Stromal cell of bone marrow (primary cell): ENCODE data around the gene INSC.

Experiments used
- DNase-seq: peaks from one replicate; pipeline ENCODE4 v3.0.0-alpha.2; 2012; ENCODE audit warnings: low read depth

Gene INSC

GRCh38 chr11:15148169-15148568 is 33.4 kb downstream of the INSC start:
- DNase-seq: no peak

- DNase-seq: no peak
These were observed 34.3 kb downstream of the INSC start for GRCh38 chr11:15149050-15149449.

- DNase-seq: no peak
These were observed 35.8 kb downstream of the INSC start for GRCh38 chr11:15150507-15150906.

GRCh38 chr11:15153231-15153630 is 38.5 kb downstream of the INSC start:
- no peak for DNase-seq

GRCh38 chr11:15157181-15157580 is 42.5 kb downstream of the INSC start:
- peak; percentile 87 for DNase-seq

- no peak for DNase-seq
These were observed 42.9 kb downstream of the INSC start for GRCh38 chr11:15157606-15158137.

GRCh38 chr11:15158351-15159015 is 43.8 kb downstream of the INSC start:
- DNase-seq: peak; percentile 39

GRCh38 chr11:15159085-15159484 is 44.4 kb downstream of the INSC start:
- no peak for DNase-seq

GRCh38 chr11:15161790-15162189 is 47.1 kb downstream of the INSC start:
- no peak for DNase-seq

GRCh38 chr11:15163136-15163535 is 48.4 kb downstream of the INSC start:
- DNase-seq: no peak

- DNase-seq: no peak
These were observed 51.5 kb downstream of the INSC start for GRCh38 chr11:15166204-15166603.

- DNase-seq: no peak
These were observed 55.3 kb downstream of the INSC start for GRCh38 chr11:15169815-15170551.

GRCh38 chr11:15170698-15171097 is 56.0 kb downstream of the INSC start:
- DNase-seq: no peak

- no peak for DNase-seq
These were observed 57.2 kb downstream of the INSC start for GRCh38 chr11:15171956-15172355.

GRCh38 chr11:15175831-15176230 is 61.1 kb downstream of the INSC start:
- no peak for DNase-seq

- DNase-seq: no peak
These were observed 62.0 kb downstream of the INSC start for GRCh38 chr11:15176646-15177163.

GRCh38 chr11:15177491-15177890 is 62.8 kb downstream of the INSC start:
- no peak for DNase-seq

- no peak for DNase-seq
These were observed 63.5 kb downstream of the INSC start for GRCh38 chr11:15178214-15178613.

- no peak for DNase-seq
These were observed 64.4 kb downstream of the INSC start for GRCh38 chr11:15179167-15179566.

- no peak for DNase-seq
These were observed 65.6 kb downstream of the INSC start for GRCh38 chr11:15180212-15180792.

- no peak for DNase-seq
These were observed 67.6 kb downstream of the INSC start for GRCh38 chr11:15182372-15182771.

GRCh38 chr11:15185021-15185420 is 70.3 kb downstream of the INSC start:
- DNase-seq: no peak

- DNase-seq: no peak
These were observed 71.4 kb downstream of the INSC start for GRCh38 chr11:15186146-15186545.
